GM23248 (cell line): ENCODE measurements around the gene ANKRD26. TPM values are rescaled to one million over a fixed set of nuclear protein-coding genes. Genes with fewer than 3 reads are reported as not detected.

Experiments used
- DNase-seq: peaks from one replicate; pipeline ENCODE4 v3.0.0-alpha.2; 2015
- H2AFZ ChIP-seq: fragments of 200-600 bp; sonication (generic); 2 replicates; pipeline ENCODE4 v1.6.1; 2016; ENCODE audit warnings: antibody characterized with exemption
- H3F3A ChIP-seq: fragments of 200-600 bp; sonication (generic); 2 replicates; pipeline ENCODE4 v1.6.1; 2016; ENCODE audit warnings: mild to moderate bottlenecking, antibody characterized with exemption, mixed run types; ENCODE audit not compliant: insufficient read depth
- H3K27ac ChIP-seq: fragments of 200-600 bp; sonication (generic); 2 replicates; pipeline ENCODE4 v1.5.1; 2016; ENCODE audit warnings: mild to moderate bottlenecking
- H3K27me3 ChIP-seq: fragments of 200-600 bp; sonication (generic); replicated peaks from 2 replicates; pipeline ENCODE4 v1.6.1; 2016; ENCODE audit warnings: mild to moderate bottlenecking; ENCODE audit not compliant: insufficient read depth
- H3K36me3 ChIP-seq: fragments of 200-600 bp; sonication (generic); 2 replicates; pipeline ENCODE4 v1.6.1; 2016; ENCODE audit warnings: low read depth, mild to moderate bottlenecking
- H3K4me1 ChIP-seq: fragments of 200-600 bp; sonication (generic); 2 replicates; pipeline ENCODE4 v1.6.1; 2016; ENCODE audit warnings: mild to moderate bottlenecking; ENCODE audit not compliant: insufficient read depth
- H3K4me2 ChIP-seq: fragments of 200-600 bp; sonication (generic); one replicate; pipeline ENCODE4 v1.6.1; 2016; ENCODE audit warnings: mild to moderate bottlenecking; ENCODE audit not compliant: unreplicated experiment
- H3K4me3 ChIP-seq: fragments of 200-600 bp; sonication (generic); 2 replicates; pipeline ENCODE4 v1.5.1; 2016; ENCODE audit warnings: mild to moderate bottlenecking
- H3K79me2 ChIP-seq: fragments of 200-600 bp; sonication (generic); 2 replicates; pipeline ENCODE4 v1.6.1; 2016; ENCODE audit warnings: mild to moderate bottlenecking; ENCODE audit not compliant: insufficient read depth
- H3K9ac ChIP-seq: fragments of 200-600 bp; sonication (generic); 2 replicates; pipeline ENCODE4 v1.6.1; 2016; ENCODE audit warnings: mild to moderate bottlenecking
- H3K9me2 ChIP-seq: fragments of 200-600 bp; sonication (generic); 2 replicates; pipeline ENCODE4 v1.6.1; 2016; ENCODE audit warnings: mixed run types, mild to moderate bottlenecking, moderate library complexity; ENCODE audit not compliant: insufficient read depth
- H3K9me3 ChIP-seq: fragments of 200-600 bp; sonication (generic); one replicate; pipeline ENCODE4 v1.6.1; 2017; ENCODE audit warnings: low read depth
- H4K20me1 ChIP-seq: fragments of 200-600 bp; sonication (generic); 2 replicates; pipeline ENCODE4 v1.6.0; 2016; ENCODE audit not compliant: insufficient read depth
- EZH2 ChIP-seq: fragments of 200-600 bp; sonication (generic); IDR thresholded peaks from 2 replicates; pipeline ENCODE4 v1.6.1; 2018; ENCODE audit warnings: antibody characterized with exemption, mild to moderate bottlenecking; ENCODE audit not compliant: insufficient read depth, poor library complexity, severe bottlenecking
- EZH2phosphoT487 ChIP-seq: fragments of 200-600 bp; sonication (generic); IDR thresholded peaks from 2 replicates; pipeline ENCODE4 v1.6.1; 2018; ENCODE audit warnings: antibody characterized with exemption, moderate library complexity, mild to moderate bottlenecking, low read depth; ENCODE audit not compliant: insufficient read depth
- WGBS, 2 experiments: methylation state at CpG; one replicate each; pipeline ENCODE4 v1.1.6; 2015 to 2017; ENCODE audit warnings: low lambda C conversion rate in 2 of 2, low coverage in 1 of 2; ENCODE audit errors: missing lambda C conversion rate in 2 of 2; 5-methylcytosine and 5-hydroxymethylcytosine counted together
- in situ Hi-C: fragments of 300-500 bp; cut with MboI; formaldehyde crosslinking; loops from 2 replicates; pipeline ENCODE4 v1.15.0; 2020
- polyA plus RNA-seq: library from polyadenylated mRNA; unstranded; fragments of >200 nt; fragmentation: Nextera tagmentation; extraction: Ambion mirVana; gene quantifications from 2 replicates; pipeline ENCODE4 v1.2.1, GENCODE V29; 2016
- small RNA-seq: library from RNA; depleted of rRNA; stranded (forward); fragments of <200 nt; gene quantifications from one replicate; pipeline ENCODE3, GENCODE V24; 2014; ENCODE audit warnings: low read depth, low replicate concordance
- total RNA-seq: library from RNA; depleted of rRNA; stranded (reverse); fragments of >200 nt; shearing (Covaris generic); gene quantifications from 2 replicates; pipeline ENCODE4 v1.2.3, GENCODE V29; 2014; rRNA removed

The ANKRD26 gene
- total and polyA plus RNA-seq, 2 experiments from 2014 or later: 4.8 to 5.4 TPM

- Histone ChIP-seq H3K9me2 (no peaks in the 10 kb centered on the region), H3K4me2 (no peak overlapping the region), H3K79me2 (no peaks in the 10 kb centered on the region), H3K9me3 (no peaks in the 10 kb centered on the region), H3K4me3 (no peak overlapping the region), H3K9ac (no peak overlapping the region), H3K27me3 (no peaks in the 10 kb centered on the region), H2AFZ (no peak overlapping the region), H3K4me1 (no peaks in the 10 kb centered on the region), H4K20me1 (no peaks in the 10 kb centered on the region), H3K36me3 (no peaks in the 10 kb centered on the region), H3K27ac (no peak overlapping the region), H3F3A (no peaks in the 10 kb centered on the region)
- TF ChIP-seq EZH2 (no peak), EZH2phosphoT487 (no peak)
- DNase-seq: no peak
- WGBS, 2 experiments: 74 to 80% methylated on average over 6 of the region's 6 CpGs
- in situ Hi-C loops: no loop called here
These were observed 131.0 kb downstream of the ANKRD26 start for GRCh38 chr10:26969145-26969926.

- Histone ChIP-seq H3K9ac (no peak overlapping the region), H4K20me1 (no peaks in the 10 kb centered on the region), H3K9me3 (no peaks in the 10 kb centered on the region), H3K27me3 (no peaks in the 10 kb centered on the region), H3K79me2 (no peaks in the 10 kb centered on the region), H3F3A (no peaks in the 10 kb centered on the region), H3K27ac (no peak overlapping the region), H3K4me1 (no peaks in the 10 kb centered on the region), H2AFZ (no peak overlapping the region), H3K9me2 (no peaks in the 10 kb centered on the region), H3K4me3 (no peak overlapping the region), H3K4me2 (no peak overlapping the region), H3K36me3 (no peaks in the 10 kb centered on the region)
- no peak for DNase-seq
- TF ChIP-seq EZH2phosphoT487 (no peak), EZH2 (no peak)
- in situ Hi-C loops: no loop called here
- 50% methylated on average over 3 of the region's 3 CpGs for WGBS, 2 experiments
These were observed 137.5 kb downstream of the ANKRD26 start for GRCh38 chr10:26962835-26963234.

DNA sequence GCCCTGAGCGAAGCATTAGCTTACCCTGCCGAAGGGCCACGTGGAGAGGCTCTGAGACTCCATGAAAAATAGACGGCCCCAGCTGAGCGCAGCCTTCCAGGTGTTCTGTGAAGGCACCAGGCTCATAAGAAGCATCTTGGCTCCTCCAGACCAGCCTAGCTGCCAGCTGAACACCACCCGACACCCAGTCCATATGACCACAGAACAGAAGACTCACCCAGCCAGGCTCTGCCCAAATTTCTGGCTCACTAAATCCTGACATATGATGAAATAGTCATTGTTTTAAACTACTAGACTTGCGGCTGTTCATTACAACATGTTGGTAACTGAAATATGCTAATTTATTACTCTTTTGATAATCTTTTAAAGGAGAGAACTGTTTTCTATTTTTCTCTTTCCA lies 140.0 kb downstream of the ANKRD26 start:
- DNase-seq: peak; percentile 32
- no peak overlapping the region for H3K4me2 ChIP-seq
- no peaks in the 10 kb centered on the region for H3K4me1 ChIP-seq
- H3K9me3 ChIP-seq: no peaks in the 10 kb centered on the region
- in situ Hi-C loops: no loop called here
- H4K20me1 ChIP-seq: no peaks in the 10 kb centered on the region
- no peak overlapping the region for H2AFZ ChIP-seq
- H3K36me3 ChIP-seq: no peaks in the 10 kb centered on the region
- TF ChIP-seq EZH2 (no peak), EZH2phosphoT487 (no peak)
- no peaks in the 10 kb centered on the region for H3K79me2 ChIP-seq
- no peak overlapping the region for H3K27ac ChIP-seq
- WGBS, 2 experiments: 85 to 90% methylated on average over 7 of the region's 7 CpGs
- no peaks in the 10 kb centered on the region for H3K27me3 ChIP-seq
- H3K9me2 ChIP-seq: no peaks in the 10 kb centered on the region
- H3K9ac ChIP-seq: no peak overlapping the region
- H3K4me3 ChIP-seq: no peak overlapping the region
- H3F3A ChIP-seq: no peaks in the 10 kb centered on the region

- Histone ChIP-seq H3K4me3 (no peak overlapping the region), H4K20me1 (no peaks in the 10 kb centered on the region), H3K36me3 (no peaks in the 10 kb centered on the region), H3K9ac (no peak overlapping the region), H3K27ac (no peak overlapping the region), H3K79me2 (no peaks in the 10 kb centered on the region), H3K4me1 (no peaks in the 10 kb centered on the region), H3K27me3 (no peaks in the 10 kb centered on the region), H3K4me2 (no peak overlapping the region), H3K9me3 (no peaks in the 10 kb centered on the region), H2AFZ (no peak overlapping the region), H3F3A (no peaks in the 10 kb centered on the region), H3K9me2 (no peaks in the 10 kb centered on the region)
- WGBS, 2 experiments: 76 to 78% methylated on average over 6 of the region's 6 CpGs
- TF ChIP-seq EZH2: no peak
- DNase-seq: no peak
- in situ Hi-C loops: no loop called here
These were observed 140.5 kb downstream of the ANKRD26 start for GRCh38 chr10:26959841-26960240.

Small RNAs within 50 kb of the gene (small RNA-seq; reads per million reads assigned to genes)
- not detected for gene RNU6-490P

Other genes starting within 250 kb of the ANKRD26 start
- gene ABI1, start 239.5 kb downstream of the ANKRD26 start, total RNA-seq: 60.3 and 68.2 TPM in 2 replicates
- gene ABI1, start 239.5 kb downstream of the ANKRD26 start, polyA plus RNA-seq: 74.6 and 79.0 TPM in 2 replicates
- 102 and 109 TPM in 2 replicates for gene YME1L1, start 53.9 kb upstream of the ANKRD26 start, total RNA-seq
- gene YME1L1, start 53.9 kb upstream of the ANKRD26 start, polyA plus RNA-seq: 105 and 108 TPM in 2 replicates
- gene MASTL, start 54.9 kb upstream of the ANKRD26 start, total RNA-seq: 8.6 and 8.9 TPM in 2 replicates
- gene MASTL, start 54.9 kb upstream of the ANKRD26 start, polyA plus RNA-seq: 7.4 and 8.4 TPM in 2 replicates
- 22.3 and 25.0 TPM in 2 replicates for gene ACBD5, start 140.3 kb upstream of the ANKRD26 start, total RNA-seq
- gene ACBD5, start 140.3 kb upstream of the ANKRD26 start, polyA plus RNA-seq: 18.8 and 20.1 TPM in 2 replicates